Spleen (tissue), 7 donors: ENCODE measurements around the gene CELF1.

Source experiments
- CTCF ChIP-seq, 11 experiments: fragments of 200-600 bp in 7 of 11; fragments of 450-650 bp in 4 of 11; sonication (generic) in 4 of 11; IDR thresholded peaks in 8 of 11; conservative IDR thresholded peaks in 3 of 11; 1 replicate in 7 of 11; 2 replicates in 4 of 11; pipeline versions ENCODE4 v1.4.0 to v1.8.0; 2016 to 2021; ENCODE audit warnings: antibody characterized with exemption in 11 of 11, inconsistent platforms in 4 of 11, mild to moderate bottlenecking in 1 of 11
- POLR2A ChIP-seq, 3 donors: fragments of 450-650 bp; IDR thresholded peaks; one replicate each; pipeline ENCODE4 v1.5.1; 2017; ENCODE audit warnings: antibody characterized with exemption in 3 of 3, mild to moderate bottlenecking in 1 of 3
- donor health status: DM: no; HTN: no; CAD: no; lungs with moderate emphysema.
- donor health status: DM: no; HTN: no; CAD: no.
- donor health status: DM: no; HTN: no; CAD: no.

DNA sequence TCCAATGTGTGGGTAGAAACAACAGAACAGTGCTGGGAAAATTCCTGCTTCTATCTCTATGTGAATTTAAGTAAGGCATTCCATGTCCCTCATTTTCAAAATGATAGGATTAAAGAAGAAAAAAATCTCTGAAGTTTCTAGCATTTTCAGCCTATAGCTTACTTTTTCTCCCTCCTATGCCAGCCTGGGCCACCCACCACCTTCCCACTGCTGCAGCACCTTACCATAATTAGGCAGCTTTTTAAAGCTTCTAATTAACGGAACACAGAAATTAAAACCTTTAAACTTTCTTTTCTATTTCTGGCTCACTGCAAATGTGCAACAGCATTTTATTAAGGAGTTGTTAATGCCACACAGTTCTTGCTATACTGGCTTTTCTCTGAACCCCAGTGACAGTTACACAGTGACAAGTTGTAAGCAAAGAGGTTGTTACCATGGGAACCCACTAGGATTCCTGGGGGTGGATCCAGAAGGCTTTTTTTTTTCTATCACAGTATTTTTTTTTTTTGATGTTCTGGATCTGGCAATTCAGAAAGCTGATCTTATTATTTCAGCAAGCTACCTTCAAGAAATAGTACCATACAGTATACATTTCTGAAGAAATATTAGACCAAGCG lies 20.2 kb downstream of the CELF1 start:
- TF ChIP-seq POLR2A (IDR thresholded peaks at IDR 0.05) = no peak
- no peak for TF ChIP-seq CTCF (IDR thresholded peaks at IDR 0.05 in 8 of 11, conservative IDR thresholded peaks at IDR 0.05 in 3 of 11)
